Stimulated activated CD8-positive, alpha-beta memory T cell treated with anti-CD3 and anti-CD28 coated beads, Interleukin-12 subunit alpha, Interleukin-12 subunit beta, amount 100 ng/mL, for 4 hours (primary cell): ENCODE data around the gene KIF13A.

Experiments used
- DNase-seq: peaks from one replicate; pipeline ENCODE4 v3.0.0-alpha.2; 2020; ENCODE audit warnings: low read depth

KIF13A gene

GRCh38 chr6:17721671-17722070, 265.8 kb downstream of the KIF13A start:
- DNase-seq = no peak

- no peak for DNase-seq
These were observed 268.0 kb downstream of the KIF13A start for GRCh38 chr6:17719323-17720041.

- no peak for DNase-seq
These were observed 271.2 kb downstream of the KIF13A start for GRCh38 chr6:17716221-17716620.

GRCh38 chr6:17714879-17715851, 272.3 kb downstream of the KIF13A start:
- DNase-seq = no peak

GRCh38 chr6:17714177-17714576, 273.3 kb downstream of the KIF13A start:
- DNase-seq = no peak

- DNase-seq = no peak
These were observed 274.9 kb downstream of the KIF13A start for GRCh38 chr6:17712576-17712975.

- DNase-seq = no peak
These were observed 277.1 kb downstream of the KIF13A start for GRCh38 chr6:17710331-17710730.

- no peak for DNase-seq
These were observed 278.0 kb downstream of the KIF13A start for GRCh38 chr6:17709476-17709875.
